T-helper 17 cell (primary cell): Measurements from ENCODE around the gene DAAM1. TPM values are rescaled to one million over a fixed set of nuclear protein-coding genes. Genes with fewer than 3 reads are reported as not detected.

ENCODE experiments used
- ATAC-seq: fragments of 150-1000 bp; cut with Tn5 transposase; 2 replicates; pipeline ENCODE4 v1.10.0; 2021; ENCODE audit warnings: mild to moderate bottlenecking, moderate library complexity
- DNase-seq, 3 donors: peaks; one replicate each; pipeline versions ENCODE4 v3.0.0 to v3.0.0-alpha.2; 2020 to 2021
- H3K9me3 ChIP-seq: one replicate; pipeline ENCODE4 v1.7.0; 2013; ENCODE audit warnings: low read length, mild to moderate bottlenecking; ENCODE audit not compliant: control insufficient read depth, poor library complexity, severe bottlenecking
- H3K27ac Mint-ChIP-seq: one replicate; pipeline ENCODE4 v1.8.0; 2022; ENCODE audit warnings: mild to moderate bottlenecking, moderate library complexity, mixed read lengths
- H3K27me3 Mint-ChIP-seq: one replicate; pipeline ENCODE4 v1.8.0; 2022; ENCODE audit warnings: mixed read lengths
- H3K36me3 Mint-ChIP-seq: one replicate; pipeline ENCODE4 v1.8.0; 2022; ENCODE audit warnings: low read depth, mixed read lengths
- H3K4me1 Mint-ChIP-seq: one replicate; pipeline ENCODE4 v1.8.0; 2022; ENCODE audit warnings: mild to moderate bottlenecking, mixed read lengths
- H3K4me3 Mint-ChIP-seq: one replicate; pipeline ENCODE4 v1.8.0; 2022; ENCODE audit warnings: mild to moderate bottlenecking, moderate library complexity, mixed read lengths
- total RNA-seq, 4 donors: library from RNA in 2 of 4; stranded (reverse) in 2 of 4; gene quantifications; one replicate each; pipeline ENCODE4 v1.2.3 and lab custom pipeline; 2022 to 2026

The DAAM1 gene
- total RNA-seq, 2 donors from 2014 or later = 22.6 to 25.6 TPM

DNA sequence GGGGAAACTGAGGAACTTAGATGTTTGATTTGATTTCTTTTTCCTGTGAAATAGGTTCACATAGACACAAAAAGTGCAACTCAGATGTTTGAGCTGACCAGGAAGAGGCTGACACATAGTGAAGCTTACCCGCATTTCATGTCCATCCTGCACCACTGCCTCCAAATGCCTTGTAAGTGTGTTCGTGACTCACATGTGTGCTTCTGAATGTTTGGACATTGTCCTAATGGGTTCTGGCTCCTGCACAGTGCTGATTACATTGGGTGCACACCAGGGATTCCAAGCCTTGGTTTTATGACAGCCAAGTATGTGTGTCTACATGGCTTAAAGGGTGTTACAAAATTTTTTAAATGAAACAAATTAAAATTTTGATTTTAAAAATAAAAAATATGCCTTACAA lies 137.4 kb downstream of the DAAM1 start:
- peaks cover 11% of the 10 kb centered on the region for H3K36me3 Mint-ChIP-seq
- peaks cover 6% of the 10 kb centered on the region for H3K4me1 Mint-ChIP-seq
- no peak for DNase-seq
- H3K27ac Mint-ChIP-seq = no peak overlapping the region
- H3K27me3 Mint-ChIP-seq = no peaks in the 10 kb centered on the region
- H3K9me3 ChIP-seq = no peaks in the 10 kb centered on the region
- no peak overlapping the region for H3K4me3 Mint-ChIP-seq
- no peak for ATAC-seq

DNA sequence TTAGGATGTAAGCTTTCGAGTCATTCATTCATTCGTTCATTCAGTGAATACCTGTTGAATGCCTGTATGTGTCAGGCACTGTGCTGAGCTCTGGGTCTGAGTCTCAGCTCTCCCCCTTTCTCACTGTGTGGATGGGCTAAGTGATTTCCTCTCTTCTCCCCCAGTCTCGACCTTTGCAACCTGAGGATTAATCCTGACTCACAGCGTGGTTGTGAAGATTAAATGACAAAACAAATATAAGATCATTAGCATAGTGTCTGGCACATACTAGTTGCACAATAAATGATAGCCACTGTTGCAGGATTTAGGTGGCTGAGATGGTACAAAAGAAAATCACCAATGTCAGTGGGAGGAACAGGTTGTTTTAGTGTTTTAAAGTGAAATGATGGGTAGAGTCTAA lies 140.0 kb downstream of the DAAM1 start:
- no peaks in the 10 kb centered on the region for H3K9me3 ChIP-seq
- H3K27me3 Mint-ChIP-seq = no peaks in the 10 kb centered on the region
- H3K4me1 Mint-ChIP-seq = peaks cover 6% of the 10 kb centered on the region
- no peak for ATAC-seq
- H3K27ac Mint-ChIP-seq = no peak overlapping the region
- H3K4me3 Mint-ChIP-seq = no peak overlapping the region
- peaks cover 15% of the 10 kb centered on the region for H3K36me3 Mint-ChIP-seq
- DNase-seq = no peak

DNA sequence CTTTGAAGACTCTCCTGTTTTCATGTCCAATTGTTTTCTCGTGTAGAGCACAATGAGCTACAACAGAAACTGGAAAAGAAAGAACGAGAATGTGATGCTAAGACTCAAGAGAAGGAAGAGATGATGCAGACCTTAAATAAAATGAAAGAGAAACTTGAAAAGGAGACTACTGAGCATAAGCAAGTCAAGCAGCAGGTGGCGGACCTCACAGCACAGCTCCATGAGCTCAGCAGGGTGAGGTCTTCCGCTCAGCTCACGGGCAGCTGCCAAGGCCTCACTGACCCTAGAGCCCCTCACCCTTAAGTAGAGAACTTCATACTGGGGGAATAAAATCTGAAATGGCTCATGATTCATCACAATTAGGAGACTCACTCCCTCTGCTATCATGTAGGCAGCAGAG lies 142.0 kb downstream of the DAAM1 start:
- Mint-ChIP-seq H3K36me3 (peaks cover 15% of the 10 kb centered on the region), H3K27me3 (no peaks in the 10 kb centered on the region), H3K4me3 (no peak overlapping the region), H3K4me1 (peaks cover 4% of the 10 kb centered on the region), H3K27ac (no peak overlapping the region)
- no peak for DNase-seq
- no peaks in the 10 kb centered on the region for H3K9me3 ChIP-seq
- no peak for ATAC-seq

DNA sequence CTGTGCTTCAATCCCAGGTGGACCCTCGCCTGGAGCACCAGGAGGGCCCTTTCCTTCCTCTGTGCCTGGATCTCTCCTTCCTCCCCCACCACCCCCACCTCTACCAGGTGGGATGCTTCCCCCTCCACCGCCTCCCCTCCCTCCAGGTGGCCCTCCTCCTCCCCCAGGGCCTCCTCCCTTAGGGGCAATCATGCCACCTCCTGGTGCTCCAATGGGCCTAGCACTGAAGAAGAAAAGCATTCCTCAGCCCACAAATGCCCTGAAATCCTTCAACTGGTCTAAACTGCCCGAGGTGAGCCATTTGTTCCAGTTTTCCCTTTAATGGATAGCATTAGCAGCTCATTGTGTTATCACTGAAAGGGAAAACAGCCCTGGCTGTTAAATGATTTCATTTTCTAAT lies 142.8 kb downstream of the DAAM1 start:
- ATAC-seq = no peak
- H3K27me3 Mint-ChIP-seq = no peaks in the 10 kb centered on the region
- peaks cover 12% of the 10 kb centered on the region for H3K36me3 Mint-ChIP-seq

DNA sequence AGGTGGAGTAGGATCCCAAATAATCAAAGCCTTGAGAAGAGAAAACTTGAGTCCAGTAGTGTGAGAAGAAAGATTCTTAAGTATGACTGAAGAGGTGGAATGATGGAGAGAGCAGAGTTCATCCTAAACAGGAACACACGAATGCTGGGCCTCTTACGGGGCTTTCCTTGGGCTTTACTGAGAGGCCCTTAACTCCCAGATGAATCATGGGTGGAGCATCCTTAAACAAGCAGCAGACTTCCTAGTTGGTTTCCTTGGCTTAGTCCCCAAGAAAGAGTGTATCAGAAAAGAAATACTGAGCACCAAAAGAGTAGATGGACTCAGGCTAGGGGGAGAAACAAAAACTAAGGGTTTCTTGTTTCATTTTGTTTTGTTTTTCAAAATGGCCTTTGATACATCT lies 144.3 kb downstream of the DAAM1 start:
- Mint-ChIP-seq H3K27ac (no peak overlapping the region), H3K4me3 (no peak overlapping the region), H3K4me1 (peaks cover 4% of the 10 kb centered on the region), H3K36me3 (peaks cover 16% of the 10 kb centered on the region), H3K27me3 (no peaks in the 10 kb centered on the region)
- no peaks in the 10 kb centered on the region for H3K9me3 ChIP-seq
- ATAC-seq (no peak), DNase-seq (no peak)

More for the DNA sequence above, 142.8 kb downstream of the DAAM1 start:
- no peak overlapping the region for H3K4me3 Mint-ChIP-seq
- no peak for DNase-seq
- no peak overlapping the region for H3K27ac Mint-ChIP-seq
- peaks cover 4% of the 10 kb centered on the region for H3K4me1 Mint-ChIP-seq
- H3K9me3 ChIP-seq = no peaks in the 10 kb centered on the region

DNA sequence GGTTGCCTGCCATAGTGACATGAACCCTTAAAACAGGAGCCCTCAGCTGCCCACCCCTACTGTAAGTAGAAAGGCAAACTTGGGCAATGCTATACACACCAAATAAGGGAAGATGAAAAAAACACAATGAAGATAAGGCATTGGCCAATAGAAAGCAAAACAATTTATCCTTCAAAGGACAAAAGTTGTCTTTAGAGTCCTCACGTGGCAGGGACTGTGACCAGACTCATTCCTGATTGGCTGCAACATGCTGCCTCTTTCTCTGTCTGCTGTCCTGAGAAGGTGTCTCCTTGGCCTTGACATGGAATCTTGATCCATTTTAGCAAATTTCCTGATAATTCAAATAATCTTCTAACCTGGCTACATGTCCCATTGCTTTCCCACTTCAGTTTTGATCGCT lies 144.8 kb downstream of the DAAM1 start:
- DNase-seq = no peak
- Mint-ChIP-seq H3K4me1 (peaks cover 4% of the 10 kb centered on the region), H3K4me3 (no peak overlapping the region), H3K27me3 (no peaks in the 10 kb centered on the region), H3K27ac (no peak overlapping the region), H3K36me3 (peaks cover 17% of the 10 kb centered on the region)
- H3K9me3 ChIP-seq = no peaks in the 10 kb centered on the region
- no peak for ATAC-seq

DNA sequence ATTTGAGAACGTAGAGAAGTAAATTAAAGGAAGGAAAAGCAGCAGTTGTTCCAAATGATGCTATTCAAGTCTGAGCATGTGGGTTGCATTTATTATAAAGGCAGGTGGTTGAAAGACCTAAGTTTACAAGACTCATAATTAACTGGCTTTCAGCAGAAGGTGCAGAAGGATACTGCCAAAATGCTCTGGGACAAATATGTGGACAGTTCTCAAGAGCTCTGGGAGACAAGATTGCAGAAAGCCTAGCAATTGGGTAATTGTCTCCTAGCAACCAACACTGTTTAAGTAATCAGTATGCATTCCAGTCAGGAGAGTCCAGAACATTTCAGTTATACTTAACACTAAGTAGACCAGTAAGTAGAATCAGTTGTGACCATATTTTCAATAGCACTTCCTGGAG lies 145.2 kb downstream of the DAAM1 start:
- ATAC-seq = no peak
- no peaks in the 10 kb centered on the region for H3K9me3 ChIP-seq
- DNase-seq = no peak
- H3K4me3 Mint-ChIP-seq = no peak overlapping the region
- H3K4me1 Mint-ChIP-seq = peaks cover 2% of the 10 kb centered on the region
- H3K27me3 Mint-ChIP-seq = no peaks in the 10 kb centered on the region
- peaks cover 18% of the 10 kb centered on the region for H3K36me3 Mint-ChIP-seq
- no peak overlapping the region for H3K27ac Mint-ChIP-seq

DNA sequence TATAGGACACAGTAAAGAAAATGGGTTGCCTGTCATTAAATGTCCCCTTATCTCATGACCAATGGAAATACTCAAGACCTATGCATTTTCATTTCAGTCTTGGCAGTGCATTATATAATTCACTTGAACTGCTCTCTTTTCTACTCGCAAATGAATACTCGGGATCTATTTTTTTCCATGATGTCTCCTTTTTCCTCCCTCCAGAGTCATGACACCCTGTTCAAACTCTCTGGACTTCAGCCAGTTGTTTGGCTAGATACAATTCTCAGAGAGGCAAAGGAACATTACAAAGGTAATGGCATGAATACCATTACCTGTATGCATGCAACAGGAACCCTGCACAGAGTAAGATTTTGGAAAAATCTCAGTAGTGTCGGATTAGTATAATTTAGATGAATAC lies 145.8 kb downstream of the DAAM1 start:
- no peaks in the 10 kb centered on the region for H3K27me3 Mint-ChIP-seq
- no peak overlapping the region for H3K27ac Mint-ChIP-seq
- H3K9me3 ChIP-seq = no peaks in the 10 kb centered on the region
- no peak for ATAC-seq
- H3K4me3 Mint-ChIP-seq = no peak overlapping the region
- peaks cover 2% of the 10 kb centered on the region for H3K4me1 Mint-ChIP-seq
- DNase-seq = no peak
- peaks cover 16% of the 10 kb centered on the region for H3K36me3 Mint-ChIP-seq

DNA sequence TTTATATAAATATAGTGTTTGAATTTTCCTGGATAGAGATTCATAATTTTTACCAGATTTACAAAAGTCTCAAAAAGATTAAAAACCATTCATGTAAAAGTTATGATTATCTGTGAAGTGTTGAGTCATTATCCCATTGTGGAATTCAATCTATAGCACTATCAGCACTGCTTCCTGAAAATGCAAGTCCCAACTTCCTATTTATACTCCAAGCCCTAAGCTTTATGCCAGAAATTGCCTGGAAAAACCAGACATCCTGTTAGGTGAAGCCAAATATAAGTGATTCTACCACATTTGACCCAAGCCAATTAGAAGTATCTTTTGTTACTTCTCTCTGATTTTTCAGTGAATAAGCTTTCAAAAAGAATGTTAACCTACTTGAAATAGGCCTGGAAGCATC lies 147.6 kb downstream of the DAAM1 start:
- ATAC-seq = no peak
- Mint-ChIP-seq H3K4me1 (peaks cover 2% of the 10 kb centered on the region), H3K36me3 (peaks cover 19% of the 10 kb centered on the region), H3K4me3 (no peak overlapping the region), H3K27me3 (no peaks in the 10 kb centered on the region), H3K27ac (no peak overlapping the region)
- DNase-seq = no peak
- no peaks in the 10 kb centered on the region for H3K9me3 ChIP-seq

DNA sequence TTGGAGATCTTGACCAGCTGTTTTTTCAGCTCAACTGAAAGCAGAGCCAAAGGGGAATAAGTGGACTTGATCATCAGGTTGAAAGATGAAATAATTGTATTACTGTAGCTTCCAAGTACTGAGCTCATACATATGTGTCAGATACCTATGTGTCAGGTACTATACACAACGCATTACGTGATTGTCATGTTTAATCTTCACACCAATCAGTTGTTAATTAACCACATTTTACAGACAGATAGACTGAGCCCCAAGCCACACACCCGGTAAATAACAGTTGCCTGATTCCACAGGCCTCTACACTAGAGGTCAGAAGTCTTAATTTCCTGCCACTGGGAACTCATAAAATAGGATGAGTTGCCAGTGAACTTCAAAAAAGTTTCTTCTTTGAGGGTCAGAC lies 148.2 kb downstream of the DAAM1 start:
- H3K9me3 ChIP-seq = no peaks in the 10 kb centered on the region
- no peak overlapping the region for H3K27ac Mint-ChIP-seq
- peaks cover 19% of the 10 kb centered on the region for H3K36me3 Mint-ChIP-seq
- H3K4me3 Mint-ChIP-seq = no peak overlapping the region
- no peaks in the 10 kb centered on the region for H3K27me3 Mint-ChIP-seq
- DNase-seq (no peak), ATAC-seq (no peak)
- H3K4me1 Mint-ChIP-seq = peaks cover 2% of the 10 kb centered on the region

DNA sequence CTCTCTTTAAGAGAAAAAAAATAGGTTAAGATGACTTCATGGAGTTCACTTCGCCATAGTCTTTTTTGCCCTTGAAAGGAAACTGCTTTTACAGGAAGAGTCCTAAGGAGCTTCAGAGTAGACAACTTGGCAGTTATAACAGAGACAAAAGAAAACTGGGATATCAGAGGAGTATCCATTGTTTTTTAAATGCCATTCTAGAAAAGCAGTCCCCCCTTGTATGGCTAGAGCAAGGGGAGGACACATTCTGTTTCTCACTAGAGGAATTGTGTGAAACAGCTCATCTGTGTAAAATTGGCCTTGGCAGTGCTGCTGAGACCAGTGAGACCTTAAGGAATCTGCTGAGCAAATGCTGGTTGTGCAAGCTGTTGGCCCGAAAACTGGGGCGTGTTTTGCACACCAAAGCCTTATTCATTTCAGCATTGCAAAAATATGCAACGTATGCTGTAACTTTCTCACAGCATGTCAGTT lies 148.7 kb downstream of the DAAM1 start:
- H3K9me3 ChIP-seq = no peaks in the 10 kb centered on the region
- ATAC-seq (no peak), DNase-seq (no peak)
- Mint-ChIP-seq H3K27ac (no peak overlapping the region), H3K36me3 (peaks cover 19% of the 10 kb centered on the region), H3K4me3 (no peak overlapping the region), H3K27me3 (no peaks in the 10 kb centered on the region), H3K4me1 (peaks cover 2% of the 10 kb centered on the region)

DNA sequence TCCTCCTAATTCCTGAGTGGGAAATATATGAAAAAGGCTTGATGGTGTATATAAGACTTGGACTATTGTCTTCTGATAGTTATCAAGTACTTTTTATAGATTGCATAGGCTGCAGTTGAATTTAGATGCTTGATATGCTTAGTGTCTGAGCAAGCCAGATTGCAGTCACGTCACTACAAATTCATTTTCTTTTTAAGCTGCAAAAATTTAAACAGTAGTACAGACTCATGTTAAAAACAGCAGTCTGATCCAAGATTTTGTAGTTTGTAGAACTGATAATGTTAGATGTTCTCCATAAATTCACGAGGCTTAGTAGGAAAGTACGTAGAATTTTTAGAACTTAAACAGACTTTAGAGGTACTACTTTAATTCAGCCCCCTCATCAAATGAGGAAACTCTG lies 150.3 kb downstream of the DAAM1 start:
- Mint-ChIP-seq H3K36me3 (peaks cover 18% of the 10 kb centered on the region), H3K27ac (no peak overlapping the region), H3K4me1 (peaks cover 2% of the 10 kb centered on the region), H3K4me3 (no peak overlapping the region), H3K27me3 (no peaks in the 10 kb centered on the region)
- DNase-seq = no peak
- ATAC-seq = no peak
- no peaks in the 10 kb centered on the region for H3K9me3 ChIP-seq

DNA sequence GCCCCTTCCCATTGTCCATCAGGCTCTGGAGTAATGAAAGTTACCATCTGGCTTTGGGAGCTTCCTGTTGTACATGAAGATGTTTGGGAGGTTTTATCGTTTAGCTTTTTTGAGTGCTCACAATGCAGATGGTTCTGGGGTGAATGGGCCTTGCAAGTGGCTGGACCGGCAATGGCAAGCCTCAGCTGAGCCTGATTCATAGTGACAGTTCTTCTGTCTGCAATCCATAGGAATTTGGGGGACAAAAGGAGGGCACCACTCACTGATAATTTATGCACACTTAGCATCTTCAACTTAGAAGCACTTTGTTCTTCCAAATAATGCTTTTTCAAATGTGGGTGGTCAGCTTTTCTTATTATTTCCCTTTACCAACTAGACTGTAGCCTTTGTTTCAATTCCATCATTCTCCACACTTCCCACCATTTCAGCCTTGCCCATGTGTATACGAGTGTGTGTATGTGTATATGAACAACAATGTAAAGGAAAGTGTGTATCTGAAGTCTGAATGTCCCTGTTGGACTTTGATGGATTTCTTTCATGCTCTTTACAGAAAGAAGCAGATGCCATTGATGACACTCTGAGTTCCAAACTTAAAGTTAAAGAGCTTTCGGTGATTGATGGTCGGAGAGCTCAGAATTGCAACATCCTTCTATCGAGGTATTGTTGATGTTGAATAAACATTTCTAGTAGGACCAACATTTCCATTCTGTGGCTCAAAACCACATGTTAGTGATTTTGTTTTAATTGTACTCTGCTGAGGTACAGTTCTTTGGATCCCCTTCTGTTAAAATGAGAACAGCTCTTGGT lies 151.3 kb downstream of the DAAM1 start:
- ATAC-seq = no peak

DNA sequence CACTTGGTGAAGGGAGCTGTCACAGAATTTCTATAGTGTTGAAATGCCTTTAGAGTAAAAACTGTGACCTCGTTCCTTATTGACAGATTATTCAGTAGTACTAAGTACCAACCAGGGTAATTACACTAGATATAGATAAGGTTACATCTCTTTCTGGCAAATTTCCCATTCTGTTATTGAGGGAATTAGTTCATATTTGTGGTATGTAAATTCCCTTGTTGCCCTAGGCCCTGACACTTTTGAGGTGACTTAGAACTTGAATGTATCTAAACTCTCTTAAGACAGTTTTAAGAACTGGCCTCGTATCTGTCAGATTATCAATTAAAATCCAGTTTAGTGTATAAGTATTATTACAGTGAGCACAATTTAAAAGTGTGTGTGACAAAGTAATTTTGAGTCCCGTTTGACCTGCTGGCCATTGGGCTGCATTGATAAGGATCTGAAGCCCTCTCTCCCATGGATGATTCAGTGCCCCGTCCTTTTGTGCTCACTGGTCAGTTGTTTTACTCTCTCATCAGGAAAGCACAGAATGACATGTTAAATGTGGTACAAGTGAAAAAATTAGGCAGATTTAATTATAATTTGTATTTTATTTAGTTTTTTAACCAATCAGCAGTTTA lies 153.5 kb downstream of the DAAM1 start:
- no peak overlapping the region for H3K27ac Mint-ChIP-seq
- H3K4me3 Mint-ChIP-seq = no peak overlapping the region
- H3K27me3 Mint-ChIP-seq = no peaks in the 10 kb centered on the region
- ATAC-seq (no peak), DNase-seq (no peak)
- H3K4me1 Mint-ChIP-seq = no peaks in the 10 kb centered on the region
- no peaks in the 10 kb centered on the region for H3K9me3 ChIP-seq
- H3K36me3 Mint-ChIP-seq = peaks cover 13% of the 10 kb centered on the region

More for the DNA sequence above, 151.3 kb downstream of the DAAM1 start:
- Mint-ChIP-seq H3K27me3 (no peaks in the 10 kb centered on the region), H3K4me3 (no peak overlapping the region), H3K4me1 (peaks cover 2% of the 10 kb centered on the region), H3K27ac (no peak overlapping the region), H3K36me3 (peaks cover 18% of the 10 kb centered on the region)
- DNase-seq = no peak
- H3K9me3 ChIP-seq = no peaks in the 10 kb centered on the region
